Right lobe of liver (tissue), 6 donors: ENCODE measurements around the gene ERC1. TPM values are rescaled to one million over a fixed set of nuclear protein-coding genes. Genes with fewer than 3 reads are reported as not detected.

ENCODE experiments used
- ATAC-seq, 4 donors: fragments of 200-7000 bp; cut with Tn5 transposase; one replicate each; pipeline ENCODE4 v1.9.1; 2020; ENCODE audit warnings: mild to moderate bottlenecking in 4 of 4, moderate library complexity in 4 of 4
- DNase-seq, 3 donors: peaks; one replicate each; pipeline ENCODE4 v3.0.0-alpha.2; 2020
- H3K27ac ChIP-seq, 3 donors: fragments of 200-600 bp; one replicate each; pipeline ENCODE4 v1.8.0; 2022
- H3K27me3 ChIP-seq, 2 donors: fragments of 200-600 bp; one replicate each; pipeline ENCODE4 v1.8.0; 2022
- H3K36me3 ChIP-seq, 4 donors: fragments of 200-600 bp; sonication (generic) in 1 of 4; one replicate each; pipeline versions ENCODE4 v1.5.1 to v1.8.0; 2017 to 2022; ENCODE audit warnings: control low read depth in 1 of 4
- H3K4me1 ChIP-seq, 4 donors: fragments of 200-600 bp; sonication (generic) in 1 of 4; one replicate each; pipeline versions ENCODE4 v1.5.1 to v1.8.0; 2017 to 2022; ENCODE audit warnings: control low read depth in 1 of 4
- H3K4me3 ChIP-seq, 3 donors: fragments of 200-600 bp; one replicate each; pipeline ENCODE4 v1.8.0; 2022
- H3K9me3 ChIP-seq, 4 donors: fragments of 200-600 bp; sonication (generic) in 1 of 4; one replicate each; pipeline versions ENCODE4 v1.5.1 to v1.8.0; 2017 to 2022; ENCODE audit warnings: control low read depth in 1 of 4
- POLR2A ChIP-seq: fragments of 450-650 bp; IDR thresholded peaks from one replicate; pipeline ENCODE4 v1.6.1; 2017; ENCODE audit warnings: antibody characterized with exemption, mild to moderate bottlenecking
- WGBS: methylation state at CpG from one replicate; pipeline ENCODE4 v1.1.6; 2018; ENCODE audit warnings: low coverage, low lambda C conversion rate; ENCODE audit not compliant: insufficient coverage; ENCODE audit errors: missing lambda C conversion rate; 5-methylcytosine and 5-hydroxymethylcytosine counted together
- intact Hi-C, 2 donors: fragments of 100-400 bp; cut with DNase I; formaldehyde crosslinking; loops; one replicate each; pipeline versions ENCODE4 v1.11.2 to v1.14.1; 2022
- total RNA-seq, 6 experiments: library from RNA; depleted of rRNA in 2 of 6; stranded (reverse); fragments of >200 nt in 2 of 6; fragmentation: NEBNext Ultra II Directional in 3 of 6; extraction: Animal tissue kit (Norgen Biotek cat#: 25700) in 3 of 6; gene quantifications; one replicate each; pipeline versions ENCODE4 v1.1.0 to v1.2.4, GENCODE V29; 2016 to 2023
- TF ChIP-seq, protein P1 (sequence below), 4 donors: fragments of 200-600 bp in 3 of 4; fragments of 450-650 bp in 1 of 4; IDR thresholded peaks; one replicate each; pipeline versions ENCODE4 v1.5.1 to v1.8.0; 2016 to 2022; ENCODE audit warnings: antibody characterized with exemption in 4 of 4, mild to moderate bottlenecking in 2 of 4
- donor health status: DM: no; HTN: yes; CAD: no.
- donor health status: DM: no; HTN: no; CAD: no.
- donor health status: DM: no; HTN: no; CAD: no.
- donor health status: DM: no; HTN: yes; CAD: no.
- donor health status: DM: no; HTN: yes; CAD: no.

Gene ERC1
- total RNA-seq, 6 experiments from 2014 or later: 24.8 to 30.8 (median 28.6) TPM

DNA sequence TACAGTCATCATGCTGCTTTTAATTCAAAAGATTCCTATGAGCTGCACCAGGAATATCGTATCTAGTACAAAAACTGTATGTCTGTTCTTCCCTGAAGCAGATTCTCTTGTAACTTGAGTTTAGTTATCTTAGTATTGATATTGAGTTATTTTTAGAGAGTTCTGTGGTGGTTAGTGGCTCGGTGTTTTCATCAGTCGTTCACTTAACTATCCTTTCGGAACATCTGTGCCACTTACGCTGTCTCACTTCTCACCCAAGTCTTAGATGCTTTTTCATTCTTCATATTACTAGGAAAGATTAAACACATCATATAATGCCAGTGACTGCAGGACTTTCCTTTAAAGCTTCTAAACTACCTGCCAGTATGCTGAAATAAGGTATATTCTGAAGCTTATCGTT lies 352.4 kb downstream of the ERC1 start:
- no peaks in the 10 kb centered on the region for H3K36me3 ChIP-seq
- no peaks in the 10 kb centered on the region for H3K9me3 ChIP-seq
- WGBS: 95% methylated on average over 6 of the region's 6 CpGs
- no peaks in the 10 kb centered on the region for H3K27me3 ChIP-seq
- TF ChIP-seq, protein P1, sequence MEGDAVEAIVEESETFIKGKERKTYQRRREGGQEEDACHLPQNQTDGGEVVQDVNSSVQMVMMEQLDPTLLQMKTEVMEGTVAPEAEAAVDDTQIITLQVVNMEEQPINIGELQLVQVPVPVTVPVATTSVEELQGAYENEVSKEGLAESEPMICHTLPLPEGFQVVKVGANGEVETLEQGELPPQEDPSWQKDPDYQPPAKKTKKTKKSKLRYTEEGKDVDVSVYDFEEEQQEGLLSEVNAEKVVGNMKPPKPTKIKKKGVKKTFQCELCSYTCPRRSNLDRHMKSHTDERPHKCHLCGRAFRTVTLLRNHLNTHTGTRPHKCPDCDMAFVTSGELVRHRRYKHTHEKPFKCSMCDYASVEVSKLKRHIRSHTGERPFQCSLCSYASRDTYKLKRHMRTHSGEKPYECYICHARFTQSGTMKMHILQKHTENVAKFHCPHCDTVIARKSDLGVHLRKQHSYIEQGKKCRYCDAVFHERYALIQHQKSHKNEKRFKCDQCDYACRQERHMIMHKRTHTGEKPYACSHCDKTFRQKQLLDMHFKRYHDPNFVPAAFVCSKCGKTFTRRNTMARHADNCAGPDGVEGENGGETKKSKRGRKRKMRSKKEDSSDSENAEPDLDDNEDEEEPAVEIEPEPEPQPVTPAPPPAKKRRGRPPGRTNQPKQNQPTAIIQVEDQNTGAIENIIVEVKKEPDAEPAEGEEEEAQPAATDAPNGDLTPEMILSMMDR (IDR thresholded peaks at IDR 0.05): no peak
- no peak for TF ChIP-seq POLR2A
- no peak overlapping the region for H3K4me3 ChIP-seq
- intact Hi-C loops: no loop called here
- DNase-seq (no peak), ATAC-seq (no peak)
- H3K27ac ChIP-seq: no peak overlapping the region
- peaks cover 0 to 8% (median 4%) of the 10 kb centered on the region in 4 donors for H3K4me1 ChIP-seq

DNA sequence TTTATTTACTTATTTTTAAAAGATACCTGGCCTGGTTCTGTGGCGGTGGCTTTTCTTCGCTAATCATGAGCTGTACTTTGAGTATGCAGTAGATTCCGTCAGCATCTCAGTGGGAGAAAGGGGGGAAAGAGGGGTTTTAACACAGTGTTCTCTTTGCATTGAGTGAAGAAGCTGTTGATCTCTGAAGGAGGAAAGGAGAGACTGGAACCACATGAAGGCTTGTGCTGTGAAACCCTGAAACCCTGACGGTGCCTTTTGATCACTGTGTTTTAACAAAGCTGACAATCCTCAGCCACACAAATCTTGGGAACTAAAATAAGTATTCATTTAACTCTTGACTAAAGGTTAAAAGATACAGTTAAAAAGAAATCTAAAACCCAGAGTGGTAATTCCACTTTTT lies 353.2 kb downstream of the ERC1 start:
- no peak for TF ChIP-seq POLR2A
- TF ChIP-seq, protein P1 (IDR thresholded peaks at IDR 0.05): no peak
- ATAC-seq: no peak
- no peaks in the 10 kb centered on the region for H3K36me3 ChIP-seq
- intact Hi-C loops: no loop called here
- no peak overlapping the region for H3K4me3 ChIP-seq
- no peak overlapping the region for H3K27ac ChIP-seq
- H3K4me1 ChIP-seq: peaks cover 0 to 11% (median 5%) of the 10 kb centered on the region in 4 donors
- WGBS: 86% methylated on average over 4 of the region's 4 CpGs
- H3K27me3 ChIP-seq: no peaks in the 10 kb centered on the region
- H3K9me3 ChIP-seq: no peaks in the 10 kb centered on the region
- no peak for DNase-seq

DNA sequence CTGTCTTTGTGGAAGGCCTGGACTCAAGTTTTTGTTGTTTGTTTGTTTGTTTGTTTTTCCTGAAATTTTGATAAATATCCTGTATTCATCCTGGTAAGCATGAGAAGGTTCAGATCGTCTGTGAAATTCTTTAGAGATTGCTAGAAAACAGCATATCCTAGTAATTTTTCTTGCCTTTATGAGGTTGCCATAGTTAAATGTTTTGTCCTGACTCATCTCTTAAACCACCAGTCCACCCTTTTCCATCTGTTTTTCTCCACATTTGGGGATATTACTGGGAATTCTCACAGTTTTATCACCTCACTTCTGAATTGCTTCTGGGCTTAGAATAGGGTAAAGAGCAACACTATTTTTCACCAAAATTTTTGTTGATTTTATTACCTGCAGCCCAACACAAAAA lies 355.1 kb downstream of the ERC1 start:
- Histone ChIP-seq H3K27me3 (no peaks in the 10 kb centered on the region), H3K9me3 (no peaks in the 10 kb centered on the region), H3K27ac (no peak overlapping the region), H3K4me3 (no peak overlapping the region), H3K36me3 (no peaks in the 10 kb centered on the region), H3K4me1 (peaks cover 0 to 11% (median 5%) of the 10 kb centered on the region in 4 donors)
- intact Hi-C loops: no loop called here
- 70% methylated on average over 1 of the region's 1 CpG for WGBS
- ATAC-seq: no peak
- DNase-seq: no peak
- TF ChIP-seq, protein P1 (IDR thresholded peaks at IDR 0.05): no peak
- no peak for TF ChIP-seq POLR2A

DNA sequence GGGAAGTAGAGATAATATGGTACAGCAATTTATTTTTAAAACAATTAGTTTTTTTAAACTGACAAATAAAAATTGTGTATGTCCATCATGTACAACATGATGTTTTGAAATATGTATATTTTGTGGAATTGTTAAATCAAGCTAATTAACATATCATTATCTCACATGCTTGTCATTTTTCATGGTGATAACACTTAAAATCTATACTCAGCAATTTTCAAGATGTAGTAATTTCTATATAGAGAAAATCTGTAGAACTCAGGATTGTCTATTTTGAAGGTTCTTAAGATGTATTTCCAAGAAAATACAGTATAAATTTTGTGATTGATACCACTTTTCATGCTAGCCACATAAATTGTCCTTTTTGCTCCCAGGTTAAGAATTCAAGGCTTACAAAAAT lies 356.3 kb downstream of the ERC1 start:
- no peaks in the 10 kb centered on the region for H3K27me3 ChIP-seq
- no peak for ATAC-seq
- TF ChIP-seq, protein P1 (IDR thresholded peaks at IDR 0.05): no peak
- no peak for TF ChIP-seq POLR2A
- no peaks in the 10 kb centered on the region for H3K36me3 ChIP-seq
- no peaks in the 10 kb centered on the region for H3K9me3 ChIP-seq
- H3K27ac ChIP-seq: peak overlapping the region in 1 of 3 donors; percentile 84
- no peak overlapping the region for H3K4me3 ChIP-seq
- H3K4me1 ChIP-seq: peaks cover 0 to 11% (median 5%) of the 10 kb centered on the region in 4 donors
- DNase-seq: no peak
- intact Hi-C loops: no loop called here

DNA sequence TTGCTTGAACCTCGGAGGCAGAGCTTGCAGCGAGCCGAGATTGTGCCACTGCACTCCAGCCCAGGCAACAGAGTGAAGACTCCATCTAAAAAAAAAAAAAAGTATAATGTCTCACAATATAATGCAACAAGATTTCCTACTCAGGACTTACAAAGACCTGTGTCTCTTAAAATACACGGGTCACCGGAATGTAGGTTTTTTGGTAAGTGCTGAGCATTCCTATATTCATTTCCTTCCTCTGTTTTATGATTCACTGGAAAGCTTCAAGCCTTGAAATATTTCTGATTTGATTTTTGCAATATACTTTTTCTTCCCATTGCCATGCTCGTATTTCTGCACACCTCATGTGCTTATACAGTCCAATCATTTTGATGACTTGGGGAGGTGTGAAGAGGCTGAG lies 357.6 kb downstream of the ERC1 start:
- TF ChIP-seq, protein P1 (IDR thresholded peaks at IDR 0.05): no peak
- TF ChIP-seq POLR2A: no peak
- Histone ChIP-seq H3K27ac (peak overlapping the region in 2 of 3 donors; percentile 71 to 84), H3K27me3 (no peaks in the 10 kb centered on the region), H3K9me3 (no peaks in the 10 kb centered on the region), H3K4me1 (peaks cover 0 to 11% (median 5%) of the 10 kb centered on the region in 4 donors), H3K36me3 (no peaks in the 10 kb centered on the region), H3K4me3 (peak overlapping the region in 2 of 3 donors; percentile 38 to 41)
- no peak for DNase-seq
- WGBS: 79% methylated on average over 3 of the region's 6 CpGs
- no peak for ATAC-seq
- intact Hi-C loops: no loop called here
